SK-N-SH (cell line): ENCODE data around the gene C4B. TPM values are rescaled to one million over a fixed set of nuclear protein-coding genes. Genes with fewer than 3 reads are reported as not detected.
"Not testable (repeated sequence)": the region's sequence is repeated elsewhere in the genome, so short reads cannot be mapped to it uniquely, and the experiment has no call there.

Experiments
- CTCF ChIA-PET: fragments of 300-600, 350-600 bp; formaldehyde crosslinking; extraction: SDS; loops from one replicate; lab custom pipeline; 2021; lab: Yijun Ruan, JAX
- POLR2A ChIA-PET: fragments of 350-600 bp; sonication (Branson Sonifier 250); formaldehyde crosslinking; extraction: SDS; loops from one replicate; lab custom pipeline; 2020; ENCODE audit warnings: antibody characterized with exemption, inconsistent platforms; lab: Yijun Ruan, JAX
- DNase-seq: peaks from one replicate; pipeline ENCODE4 v3.0.0; 2012
- H2AFZ ChIP-seq: fragments of 200-600 bp; sonication (generic); 2 replicates; pipeline ENCODE4 v1.8.1; 2016; ENCODE audit warnings: antibody characterized with exemption, mild to moderate bottlenecking, low read depth
- H3F3A ChIP-seq: fragments of 200-600 bp; sonication (generic); replicated peaks from 2 replicates; pipeline ENCODE3; 2016; ENCODE audit warnings: antibody characterized with exemption, mild to moderate bottlenecking; ENCODE audit not compliant: insufficient read depth
- H3K27ac ChIP-seq, 2 experiments: fragments of 200-500 bp in 1 of 2; fragments of 200-600 bp in 1 of 2; sonication (Bioruptor generic) in 1 of 2; sonication (generic), shearing (Covaris generic) in 1 of 2; 2 replicates each; pipeline versions ENCODE4 v1.5.1 to v1.6.1; 2014 to 2016; ENCODE audit warnings: low read depth in 2 of 2, inconsistent platforms in 1 of 2, low read length in 1 of 2, mild to moderate bottlenecking in 1 of 2, mixed read lengths in 1 of 2
- H3K27me3 ChIP-seq: fragments of 200-600 bp; sonication (generic), shearing (Covaris generic); 2 replicates; pipeline ENCODE4 v1.6.1; 2016; ENCODE audit warnings: mixed run types; ENCODE audit not compliant: insufficient read depth
- H3K36me3 ChIP-seq, 2 experiments: fragments of 200-500 bp in 1 of 2; fragments of 200-600 bp in 1 of 2; sonication (Bioruptor generic) in 1 of 2; sonication (generic) in 1 of 2; replicated peaks in 1 of 2; 2 replicates each; pipeline versions ENCODE3 to v1.5.1; 2014 to 2016; ENCODE audit warnings: low read length in 1 of 2, mild to moderate bottlenecking in 1 of 2; ENCODE audit not compliant: insufficient read depth in 2 of 2, control insufficient read depth in 1 of 2
- H3K4me1 ChIP-seq, 2 experiments: fragments of 200-500 bp in 1 of 2; fragments of 200-600 bp in 1 of 2; sonication (Bioruptor generic) in 1 of 2; sonication (generic), shearing (Covaris generic) in 1 of 2; 2 replicates each; pipeline versions ENCODE4 v1.5.1 to v1.6.1; 2014 to 2016; ENCODE audit warnings: low read depth in 1 of 2, low read length in 1 of 2, mixed run types in 1 of 2; ENCODE audit not compliant: insufficient read depth in 2 of 2, control insufficient read depth in 1 of 2
- H3K4me2 ChIP-seq: fragments of 200-600 bp; sonication (generic), shearing (Covaris generic); 2 replicates; pipeline ENCODE4 v1.6.1; 2017; ENCODE audit warnings: mixed run types
- H3K4me3 ChIP-seq, 2 experiments: fragments of 200-500 bp in 1 of 2; fragments of 200-600 bp in 1 of 2; sonication (Bioruptor generic) in 1 of 2; sonication (generic), shearing (Covaris generic) in 1 of 2; 2 replicates each; pipeline versions ENCODE4 v1.5.1 to v1.8.1; 2014 to 2016; ENCODE audit warnings: low read depth in 2 of 2, inconsistent platforms in 1 of 2, low read length in 1 of 2, mild to moderate bottlenecking in 1 of 2, mixed read lengths in 1 of 2, moderate library complexity in 1 of 2
- H3K79me2 ChIP-seq: fragments of 200-600 bp; sonication (generic); 2 replicates; pipeline ENCODE4 v1.8.1; 2017; ENCODE audit warnings: mild to moderate bottlenecking; ENCODE audit not compliant: insufficient read depth
- H3K9ac ChIP-seq: fragments of 200-600 bp; sonication (generic); 2 replicates; pipeline ENCODE4 v1.6.1; 2017; ENCODE audit warnings: mixed run types
- H3K9me2 ChIP-seq: fragments of 200-600 bp; sonication (generic); 2 replicates; pipeline ENCODE4 v1.6.1; 2017; ENCODE audit warnings: mixed run types
- H3K9me3 ChIP-seq: fragments of 200-600 bp; sonication (generic); 2 replicates; pipeline ENCODE4 v1.6.1; 2017; ENCODE audit warnings: mixed run types, mild to moderate bottlenecking, moderate library complexity
- H4K20me1 ChIP-seq: fragments of 200-600 bp; sonication (generic); 2 replicates; pipeline ENCODE4 v1.6.1; 2017; ENCODE audit warnings: mild to moderate bottlenecking, mixed run types; ENCODE audit not compliant: insufficient read depth
- WGBS: methylation state at CpG from one replicate; pipeline ENCODE4 v1.1.6; 2017; ENCODE audit warnings: low lambda C conversion rate; 5-methylcytosine and 5-hydroxymethylcytosine counted together
- polyA plus RNA-seq, 3 experiments: library from polyadenylated mRNA; depleted of rRNA; stranded (reverse); fragments of >200 nt; gene quantifications; 2 replicates each; pipeline ENCODE4 v1.2.3, GENCODE V29; 2012

C4B gene
- polyA plus RNA-seq, 1 of the 3 experiments (the other 2 are of a cell fraction) = 10.9 TPM

DNA sequence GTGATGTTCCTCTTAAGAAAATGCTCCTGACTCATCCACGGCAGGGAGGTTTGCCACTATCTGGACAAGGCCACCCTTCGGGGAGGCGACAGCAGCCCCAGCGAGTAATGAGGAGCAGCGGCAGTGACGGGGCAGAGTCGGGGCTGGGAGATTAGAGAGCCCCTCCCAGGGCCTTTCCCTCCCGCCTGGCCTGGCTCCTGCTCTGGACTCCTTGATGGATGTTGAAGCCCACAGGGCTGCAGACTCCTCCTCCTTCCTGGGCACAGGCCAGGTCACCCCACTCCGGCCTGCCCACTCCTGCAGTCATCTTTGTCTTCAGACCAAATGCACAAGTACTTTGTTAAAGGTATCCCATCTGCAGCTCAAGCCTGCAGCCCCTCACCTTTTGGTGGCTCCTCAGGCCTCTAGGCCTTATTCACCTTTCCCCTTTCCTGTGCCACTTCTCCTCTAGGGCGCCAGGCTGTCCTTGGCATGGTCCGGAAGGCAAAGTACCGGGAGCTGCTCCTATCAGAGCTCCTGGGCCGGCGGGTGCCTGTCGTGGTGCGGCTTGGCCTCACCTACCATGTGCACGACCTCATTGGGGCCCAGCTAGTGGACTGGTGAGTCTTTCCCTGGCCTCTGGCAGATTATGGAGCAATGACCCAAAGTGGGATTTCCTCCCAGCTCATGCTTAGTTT lies 1.5 kb upstream of the C4B start:
- H3K36me3 ChIP-seq, H3K27me3 ChIP-seq, DNase-seq: not testable (repeated sequence)

DNA sequence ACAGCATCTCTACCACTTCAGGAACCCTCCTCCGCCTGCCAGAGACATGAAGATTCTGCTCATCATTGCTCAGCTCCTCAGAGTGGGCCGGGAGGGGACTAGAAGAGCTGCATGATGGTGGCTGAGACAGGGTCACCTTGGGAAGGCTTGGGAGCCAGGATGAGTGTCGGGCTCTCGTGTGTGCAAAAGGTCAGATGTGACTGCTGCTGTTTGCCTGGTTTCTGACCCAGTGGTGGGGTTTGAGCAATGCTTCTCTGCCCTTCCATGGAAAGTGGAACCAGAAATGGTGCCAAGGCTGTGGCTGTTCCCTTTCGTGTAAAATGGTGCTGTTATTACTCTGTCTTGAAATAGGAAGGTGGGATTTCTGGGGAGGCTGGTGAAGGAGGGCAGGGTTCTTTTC lies 857 bp upstream of the C4B start:
- H3K9me3 ChIP-seq, POLR2A ChIA-PET, H3F3A ChIP-seq, H3K36me3 ChIP-seq, H4K20me1 ChIP-seq, H3K4me3 ChIP-seq, H3K9me2 ChIP-seq, CTCF ChIA-PET, H3K9ac ChIP-seq, H3K27ac ChIP-seq, H3K79me2 ChIP-seq, H2AFZ ChIP-seq, H3K27me3 ChIP-seq, H3K4me1 ChIP-seq, DNase-seq, H3K4me2 ChIP-seq: not testable (repeated sequence)
- WGBS = no CpG with 5 or more reads among the region's 5 CpGs

More for the DNA sequence above, 1.5 kb upstream of the C4B start:
- H4K20me1 ChIP-seq, H3K79me2 ChIP-seq, H2AFZ ChIP-seq, H3K4me1 ChIP-seq, H3K9me3 ChIP-seq, H3K4me2 ChIP-seq, H3K27ac ChIP-seq, H3F3A ChIP-seq, CTCF ChIA-PET, H3K9me2 ChIP-seq, H3K9ac ChIP-seq, H3K4me3 ChIP-seq, POLR2A ChIA-PET: not testable (repeated sequence)
- WGBS = 100% methylated on average over 3 of the region's 17 CpGs

DNA sequence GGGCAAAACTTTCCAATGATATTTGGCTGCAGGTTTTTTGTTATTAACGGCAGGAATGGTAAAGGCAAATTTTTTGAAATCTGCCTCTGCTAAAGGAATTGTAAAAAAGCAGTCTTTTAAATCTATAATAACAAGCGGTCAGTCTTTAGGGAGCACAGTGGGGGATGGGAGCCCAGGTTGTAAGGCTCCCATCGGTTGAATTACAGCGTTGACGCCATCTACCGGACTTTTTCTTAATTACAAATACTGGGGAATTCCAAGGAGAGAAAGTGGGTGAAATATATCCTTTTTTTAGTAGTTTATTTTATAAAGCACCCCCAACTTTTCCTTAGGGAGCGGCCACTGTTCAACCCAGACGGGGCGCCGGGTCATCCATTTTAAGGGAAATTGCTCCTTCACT lies 7.5 kb downstream of the C4B start:
- H3K9ac ChIP-seq, H2AFZ ChIP-seq, DNase-seq, H4K20me1 ChIP-seq, H3K4me2 ChIP-seq, H3F3A ChIP-seq, H3K4me1 ChIP-seq, H3K36me3 ChIP-seq, H3K9me2 ChIP-seq, H3K9me3 ChIP-seq, POLR2A ChIA-PET, H3K79me2 ChIP-seq, H3K4me3 ChIP-seq, H3K27ac ChIP-seq, H3K27me3 ChIP-seq, CTCF ChIA-PET: not testable (repeated sequence)
- WGBS = no CpG with 5 or more reads among the region's 10 CpGs

DNA sequence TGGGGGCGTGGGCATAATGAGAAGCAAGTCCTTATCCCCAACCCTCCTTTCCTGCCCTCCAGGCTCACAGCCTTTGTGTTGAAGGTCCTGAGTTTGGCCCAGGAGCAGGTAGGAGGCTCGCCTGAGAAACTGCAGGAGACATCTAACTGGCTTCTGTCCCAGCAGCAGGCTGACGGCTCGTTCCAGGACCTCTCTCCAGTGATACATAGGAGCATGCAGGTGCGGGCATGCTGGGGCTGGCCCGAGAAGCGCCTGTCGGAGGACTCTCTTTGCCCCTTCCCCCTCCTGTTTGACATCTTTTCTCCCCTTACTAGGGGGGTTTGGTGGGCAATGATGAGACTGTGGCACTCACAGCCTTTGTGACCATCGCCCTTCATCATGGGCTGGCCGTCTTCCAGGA lies 14.0 kb downstream of the C4B start:
- H3K27me3 ChIP-seq, H3K4me1 ChIP-seq, H3K4me2 ChIP-seq, H4K20me1 ChIP-seq, H3K9me3 ChIP-seq, H3K4me3 ChIP-seq, POLR2A ChIA-PET, H3F3A ChIP-seq, H3K9ac ChIP-seq, H3K9me2 ChIP-seq, DNase-seq, CTCF ChIA-PET, H3K36me3 ChIP-seq, H3K79me2 ChIP-seq, H3K27ac ChIP-seq, H2AFZ ChIP-seq: not testable (repeated sequence)
- no CpG with 5 or more reads among the region's 10 CpGs for WGBS

DNA sequence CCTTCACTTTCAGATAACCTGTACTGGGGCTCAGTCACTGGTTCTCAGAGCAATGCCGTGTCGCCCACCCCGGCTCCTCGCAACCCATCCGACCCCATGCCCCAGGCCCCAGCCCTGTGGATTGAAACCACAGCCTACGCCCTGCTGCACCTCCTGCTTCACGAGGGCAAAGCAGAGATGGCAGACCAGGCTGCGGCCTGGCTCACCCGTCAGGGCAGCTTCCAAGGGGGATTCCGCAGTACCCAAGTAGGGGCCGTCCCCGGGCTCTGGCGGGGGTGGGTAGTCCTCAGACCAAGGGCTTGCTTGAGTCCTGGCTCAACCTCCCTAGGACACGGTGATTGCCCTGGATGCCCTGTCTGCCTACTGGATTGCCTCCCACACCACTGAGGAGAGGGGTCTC lies 15.0 kb downstream of the C4B start:
- H3K4me2 ChIP-seq, H3K4me1 ChIP-seq, POLR2A ChIA-PET, H3F3A ChIP-seq, DNase-seq, H3K27ac ChIP-seq, H2AFZ ChIP-seq, H3K27me3 ChIP-seq, H3K9me3 ChIP-seq, H3K9ac ChIP-seq, H3K4me3 ChIP-seq, CTCF ChIA-PET, H3K36me3 ChIP-seq, H3K79me2 ChIP-seq, H3K9me2 ChIP-seq, H4K20me1 ChIP-seq: not testable (repeated sequence)
- WGBS = 75% methylated on average over 6 of the region's 14 CpGs

DNA sequence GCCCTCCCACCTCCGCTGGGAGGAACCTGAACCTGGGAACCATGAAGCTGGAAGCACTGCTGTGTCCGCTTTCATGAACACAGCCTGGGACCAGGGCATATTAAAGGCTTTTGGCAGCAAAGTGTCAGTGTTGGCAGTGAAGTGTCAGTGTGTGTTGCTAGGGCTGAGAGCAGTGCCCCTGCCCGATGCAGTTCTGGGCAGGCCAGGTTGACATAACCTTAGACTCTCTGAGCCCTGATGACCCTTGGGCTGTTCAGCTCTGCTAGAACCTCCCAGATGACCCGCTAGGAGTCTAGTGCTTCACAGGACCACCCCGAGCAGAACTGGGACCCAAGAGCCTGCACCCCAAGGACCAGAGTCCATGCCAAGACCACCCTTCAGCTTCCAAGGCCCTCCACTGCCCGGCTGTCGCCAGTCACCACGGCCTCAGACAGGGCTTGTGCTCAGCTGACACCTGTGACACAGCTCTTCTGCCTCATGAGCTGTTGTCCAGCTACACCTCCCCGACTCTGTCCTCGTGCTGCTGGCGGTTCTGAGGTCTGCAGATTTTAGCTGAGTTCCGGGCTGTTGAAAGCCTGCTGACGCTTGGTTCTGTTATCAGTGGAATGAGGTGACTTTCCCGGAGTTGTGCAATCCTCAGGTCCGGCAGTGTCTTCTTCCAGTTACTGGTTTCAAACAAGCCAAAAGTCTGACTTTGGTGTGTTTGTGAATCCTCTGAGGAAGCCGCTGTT lies 20.9 kb downstream of the C4B start:
- DNase-seq, CTCF ChIA-PET, H3K36me3 ChIP-seq, H3K4me3 ChIP-seq, H3K79me2 ChIP-seq, H2AFZ ChIP-seq, H3K27ac ChIP-seq, H3K4me1 ChIP-seq, H3K9me3 ChIP-seq, H3K9me2 ChIP-seq, H4K20me1 ChIP-seq, H3K9ac ChIP-seq, POLR2A ChIA-PET, H3K4me2 ChIP-seq, H3K27me3 ChIP-seq, H3F3A ChIP-seq: not testable (repeated sequence)
- WGBS = no CpG with 5 or more reads among the region's 16 CpGs
